Ishikawa (cell line): Measurements from ENCODE around the gene FSTL4.

ENCODE experiments used
- CREB1 ChIP-seq: IDR thresholded peaks from 2 replicates; pipeline ENCODE4 v1.6.1; 2012; ENCODE audit warnings: low read depth
- EP300 ChIP-seq: IDR thresholded peaks from 2 replicates; pipeline ENCODE4 v1.6.1; 2012; ENCODE audit warnings: borderline replicate concordance
- MAX ChIP-seq: IDR thresholded peaks from 2 replicates; pipeline ENCODE4 v1.6.1; 2012
- RAD21 ChIP-seq: IDR thresholded peaks from 2 replicates; pipeline ENCODE4 v1.6.1; 2012; ENCODE audit warnings: low read depth
- TAF1 ChIP-seq: IDR thresholded peaks from 2 replicates; pipeline ENCODE4 v1.6.1; 2012; ENCODE audit warnings: low read depth, mild to moderate bottlenecking
- YY1 ChIP-seq: IDR thresholded peaks from 2 replicates; pipeline ENCODE4 v1.6.1; 2012; ENCODE audit warnings: low read depth

GRCh38 chr5:133421394-133421793 lies 190.9 kb downstream of the FSTL4 start:
- TF ChIP-seq MAX (no peak), CREB1 (no peak), EP300 (no peak), RAD21 (peak; percentile 27; the same call in 1 of the 2 replicates), YY1 (no peak), TAF1 (no peak)
